GM23338 (cell line): ENCODE data around the gene ATP5PB. TPM values are rescaled to one million over a fixed set of nuclear protein-coding genes. Genes with fewer than 3 reads are reported as not detected.

ENCODE experiments used
- ATAC-seq: fragments of 200-7000 bp; cut with Tn5 transposase; 3 replicates; pipeline ENCODE4 v1.9.1; 2020
- DNase-seq: peaks from one replicate; pipeline ENCODE4 v3.0.0-alpha.2; 2015; ENCODE audit warnings: low spot score
- H2AFZ ChIP-seq: fragments of 200-600 bp; sonication (generic); 2 replicates; pipeline ENCODE4 v1.8.0; 2016; ENCODE audit warnings: antibody characterized with exemption, mild to moderate bottlenecking, moderate library complexity
- H3F3A ChIP-seq: fragments of 200-600 bp; sonication (generic); replicated peaks from 2 replicates; pipeline ENCODE4 v1.8.0; 2017; ENCODE audit warnings: antibody characterized with exemption, mixed run types, low read depth
- H3K27ac ChIP-seq: fragments of 200-600 bp; sonication (generic); 2 replicates; pipeline ENCODE4 v1.6.1; 2016; ENCODE audit warnings: low read depth
- H3K27me3 ChIP-seq: fragments of 200-600 bp; sonication (generic); 2 replicates; pipeline ENCODE4 v1.8.0; 2016; ENCODE audit warnings: mild to moderate bottlenecking, mixed run types, moderate library complexity; ENCODE audit not compliant: insufficient read depth
- H3K36me3 ChIP-seq: fragments of 200-600 bp; sonication (generic); 2 replicates; pipeline ENCODE4 v1.8.0; 2016; ENCODE audit warnings: mild to moderate bottlenecking; ENCODE audit not compliant: insufficient read depth
- H3K4me1 ChIP-seq: fragments of 200-600 bp; sonication (generic); 2 replicates; pipeline ENCODE4 v1.8.0; 2016; ENCODE audit warnings: mild to moderate bottlenecking, moderate library complexity; ENCODE audit not compliant: insufficient read depth
- H3K4me2 ChIP-seq: fragments of 200-600 bp; sonication (generic); 2 replicates; pipeline ENCODE4 v1.7.1; 2017; ENCODE audit warnings: mixed run types
- H3K4me3 ChIP-seq: fragments of 200-600 bp; sonication (generic); 2 replicates; pipeline ENCODE4 v1.6.1; 2016; ENCODE audit warnings: mixed run types
- H3K79me2 ChIP-seq: fragments of 200-600 bp; sonication (generic); replicated peaks from 2 replicates; pipeline ENCODE4 v1.8.0; 2017; ENCODE audit warnings: mild to moderate bottlenecking; ENCODE audit not compliant: insufficient read depth
- H3K9me2 ChIP-seq: fragments of 200-600 bp; sonication (generic); 2 replicates; pipeline ENCODE4 v1.8.0; 2017; ENCODE audit not compliant: insufficient read depth
- H4K20me1 ChIP-seq: fragments of 200-600 bp; sonication (generic); replicated peaks from 2 replicates; pipeline ENCODE4 v1.8.0; 2017; ENCODE audit warnings: mild to moderate bottlenecking; ENCODE audit not compliant: insufficient read depth
- H3K27ac Mint-ChIP-seq: 2 replicates; pipeline ENCODE4 v1.8.0; 2020; ENCODE audit warnings: inconsistent platforms, mild to moderate bottlenecking, moderate library complexity, mixed read lengths
- H3K27me3 Mint-ChIP-seq: 3 replicates; pipeline ENCODE4 v1.8.0; 2022; ENCODE audit warnings: low read depth, mild to moderate bottlenecking, moderate library complexity, mixed read lengths, inconsistent platforms; ENCODE audit not compliant: insufficient read depth, poor library complexity
- H3K36me3 Mint-ChIP-seq: 3 replicates; pipeline ENCODE4 v1.8.0; 2021; ENCODE audit warnings: low read depth, mild to moderate bottlenecking, inconsistent platforms, moderate library complexity, mixed read lengths
- H3K4me1 Mint-ChIP-seq: 3 replicates; pipeline ENCODE4 v1.8.0; 2020; ENCODE audit warnings: mild to moderate bottlenecking, inconsistent platforms, mixed read lengths
- H3K4me3 Mint-ChIP-seq: 3 replicates; pipeline ENCODE4 v1.8.0; 2021; ENCODE audit warnings: moderate library complexity, mild to moderate bottlenecking, inconsistent platforms, mixed read lengths
- H3K9me3 Mint-ChIP-seq: 3 replicates; pipeline ENCODE4 v1.8.0; 2020; ENCODE audit warnings: moderate library complexity, mild to moderate bottlenecking, inconsistent platforms, mixed read lengths
- ETS1 ChIP-seq: IDR thresholded peaks from 2 replicates; pipeline ENCODE4 v1.6.1; 2016; ENCODE audit warnings: antibody characterized with exemption
- EZH2 ChIP-seq: fragments of 200-600 bp; sonication (generic); IDR thresholded peaks from one replicate; pipeline ENCODE4 v1.8.0; 2017; ENCODE audit warnings: antibody characterized with exemption, mild to moderate bottlenecking, low read depth; ENCODE audit not compliant: unreplicated experiment
- EZH2phosphoT487 ChIP-seq: fragments of 200-600 bp; sonication (generic); IDR thresholded peaks from one replicate; pipeline ENCODE4 v1.8.1; 2018; ENCODE audit warnings: antibody characterized with exemption; ENCODE audit not compliant: unreplicated experiment
- JUNB ChIP-seq: IDR thresholded peaks from one replicate; pipeline ENCODE4 v1.6.1; 2016; ENCODE audit warnings: antibody characterized with exemption; ENCODE audit not compliant: unreplicated experiment
- POLR2AphosphoS5 ChIP-seq: IDR thresholded peaks from 2 replicates; pipeline ENCODE4 v1.6.1; 2016; ENCODE audit warnings: antibody characterized with exemption, low read depth
- STAT1 ChIP-seq: IDR thresholded peaks from one replicate; pipeline ENCODE4 v1.6.1; 2016; ENCODE audit warnings: antibody characterized with exemption; ENCODE audit not compliant: unreplicated experiment
- ZNF114 ChIP-seq: fragments of 250-450 bp; sonication (Bioruptor Pico); IDR thresholded peaks from 2 replicates; pipeline ENCODE4 v1.5.0; 2020; ENCODE audit warnings: mild to moderate bottlenecking, moderate library complexity
- ZNF331 ChIP-seq: fragments of 250-450 bp; sonication (Bioruptor Pico); IDR thresholded peaks from 2 replicates; pipeline ENCODE4 v1.5.0; 2020; ENCODE audit warnings: low read depth, mild to moderate bottlenecking, moderate library complexity
- polyA plus RNA-seq: library from polyadenylated mRNA; unstranded; fragments of >200 nt; fragmentation: Nextera tagmentation; extraction: Ambion mirVana; gene quantifications from 2 replicates; pipeline ENCODE4 v1.2.1, GENCODE V29; 2016
- total RNA-seq: library from RNA; depleted of rRNA; stranded (reverse); fragments of >200 nt; shearing (Covaris generic); gene quantifications from 2 replicates; pipeline ENCODE4 v1.2.3, GENCODE V29; 2014
- TF ChIP-seq, protein P1 (sequence below): IDR thresholded peaks from one replicate; pipeline ENCODE4 v1.6.1; 2018; ENCODE audit warnings: antibody characterized with exemption; ENCODE audit not compliant: unreplicated experiment

The ATP5PB gene
- total and polyA plus RNA-seq, 2 experiments from 2014 or later: 279 to 300 TPM

DNA sequence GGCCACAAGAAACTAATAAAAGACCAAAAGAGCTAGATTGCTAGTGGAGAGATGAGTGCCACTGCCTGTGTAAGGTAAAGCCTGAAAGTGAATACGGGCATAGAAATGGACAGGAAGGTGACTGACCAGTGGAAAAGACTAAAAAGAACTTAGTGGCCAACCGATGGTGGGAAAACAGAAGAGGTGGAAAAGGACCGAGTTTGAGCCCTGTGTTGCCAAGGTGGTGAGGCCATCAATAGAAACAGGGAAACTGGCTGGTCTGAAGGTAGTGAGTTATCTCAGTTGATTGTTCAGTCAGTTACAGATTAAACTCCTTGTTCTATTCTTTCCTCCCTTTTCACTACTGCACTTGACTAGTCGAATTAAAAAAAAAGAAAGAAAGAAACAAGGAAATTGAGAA lies 2.7 kb upstream of the ATP5PB start (continued):
- no peak for TF ChIP-seq ETS1
- no peak for TF ChIP-seq STAT1

DNA sequence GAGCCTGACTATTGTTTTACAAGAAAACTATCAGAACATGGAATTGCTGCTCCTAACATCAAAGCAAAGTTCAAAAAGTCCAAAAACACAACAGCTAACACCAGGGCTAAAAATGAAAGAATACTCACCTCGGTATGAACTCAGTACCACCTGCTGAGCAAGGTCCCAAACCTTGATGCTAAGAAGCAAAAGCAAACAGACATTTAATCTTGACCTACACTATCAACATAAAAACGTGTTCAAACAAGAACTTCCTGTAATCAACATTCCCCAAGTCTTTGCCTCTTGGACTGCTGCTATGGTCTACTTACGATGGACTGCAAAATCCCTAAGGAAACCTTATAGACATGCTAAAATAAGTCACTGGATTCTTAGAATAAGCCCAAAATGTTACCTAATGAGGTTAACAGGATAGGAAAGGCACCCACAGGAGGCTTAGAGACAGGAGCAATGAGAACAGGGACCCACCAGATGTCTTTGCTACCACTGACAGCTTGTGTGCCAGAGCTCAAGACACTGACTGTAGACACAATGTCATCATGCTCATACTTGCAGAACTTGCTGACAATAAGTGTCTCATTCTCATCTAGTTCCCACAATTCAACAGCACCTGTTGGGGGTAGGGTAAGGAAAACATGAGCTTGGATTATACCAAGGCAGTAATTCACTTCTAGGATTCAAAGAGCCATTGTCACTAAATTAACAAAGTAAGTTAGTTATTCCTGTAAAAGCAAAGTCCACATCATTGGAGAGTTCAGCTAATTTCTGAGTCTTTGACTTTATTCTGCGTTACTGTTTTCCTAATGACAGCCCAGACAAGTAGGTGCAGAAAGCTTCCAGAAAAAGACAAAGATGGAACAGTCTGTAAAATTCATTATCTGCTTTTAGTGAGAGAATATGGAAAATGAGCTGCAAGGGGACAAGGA lies 2.0 kb upstream of the ATP5PB start:
- H3K36me3 ChIP-seq: peaks cover 37% of the 10 kb centered on the region

GRCh38 chr1:111448482-111448917 lies 764 bp upstream of the ATP5PB start:
- peaks cover 49% of the 10 kb centered on the region for H3K36me3 Mint-ChIP-seq
- Histone ChIP-seq H3K79me2 (peaks cover 76% of the 10 kb centered on the region), H2AFZ (peak overlapping the region; percentile 49; the same call in 1 of the 2 replicates)
- TF ChIP-seq ZNF114 (CRISPR knock-in tag) (no peak), ETS1 (no peak), EZH2 (no peak), POLR2AphosphoS5 (no peak), ZNF331 (CRISPR knock-in tag) (no peak), EZH2phosphoT487 (no peak)
- TF ChIP-seq, protein P1, sequence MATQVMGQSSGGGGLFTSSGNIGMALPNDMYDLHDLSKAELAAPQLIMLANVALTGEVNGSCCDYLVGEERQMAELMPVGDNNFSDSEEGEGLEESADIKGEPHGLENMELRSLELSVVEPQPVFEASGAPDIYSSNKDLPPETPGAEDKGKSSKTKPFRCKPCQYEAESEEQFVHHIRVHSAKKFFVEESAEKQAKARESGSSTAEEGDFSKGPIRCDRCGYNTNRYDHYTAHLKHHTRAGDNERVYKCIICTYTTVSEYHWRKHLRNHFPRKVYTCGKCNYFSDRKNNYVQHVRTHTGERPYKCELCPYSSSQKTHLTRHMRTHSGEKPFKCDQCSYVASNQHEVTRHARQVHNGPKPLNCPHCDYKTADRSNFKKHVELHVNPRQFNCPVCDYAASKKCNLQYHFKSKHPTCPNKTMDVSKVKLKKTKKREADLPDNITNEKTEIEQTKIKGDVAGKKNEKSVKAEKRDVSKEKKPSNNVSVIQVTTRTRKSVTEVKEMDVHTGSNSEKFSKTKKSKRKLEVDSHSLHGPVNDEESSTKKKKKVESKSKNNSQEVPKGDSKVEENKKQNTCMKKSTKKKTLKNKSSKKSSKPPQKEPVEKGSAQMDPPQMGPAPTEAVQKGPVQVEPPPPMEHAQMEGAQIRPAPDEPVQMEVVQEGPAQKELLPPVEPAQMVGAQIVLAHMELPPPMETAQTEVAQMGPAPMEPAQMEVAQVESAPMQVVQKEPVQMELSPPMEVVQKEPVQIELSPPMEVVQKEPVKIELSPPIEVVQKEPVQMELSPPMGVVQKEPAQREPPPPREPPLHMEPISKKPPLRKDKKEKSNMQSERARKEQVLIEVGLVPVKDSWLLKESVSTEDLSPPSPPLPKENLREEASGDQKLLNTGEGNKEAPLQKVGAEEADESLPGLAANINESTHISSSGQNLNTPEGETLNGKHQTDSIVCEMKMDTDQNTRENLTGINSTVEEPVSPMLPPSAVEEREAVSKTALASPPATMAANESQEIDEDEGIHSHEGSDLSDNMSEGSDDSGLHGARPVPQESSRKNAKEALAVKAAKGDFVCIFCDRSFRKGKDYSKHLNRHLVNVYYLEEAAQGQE: no peak

More for the DNA sequence above, 2.0 kb upstream of the ATP5PB start:
- H3F3A ChIP-seq: no peaks in the 10 kb centered on the region
- peaks cover 59% of the 10 kb centered on the region for H3K36me3 Mint-ChIP-seq
- no peak overlapping the region for H3K27ac Mint-ChIP-seq
- H3K4me3 Mint-ChIP-seq: peak overlapping the region; percentile 100
- no peak overlapping the region for H3K27ac ChIP-seq
- H2AFZ ChIP-seq: no peak overlapping the region
- no peaks in the 10 kb centered on the region for H3K27me3 ChIP-seq
- peaks cover 7% of the 10 kb centered on the region; the same call in 1 of the 2 replicates for H3K4me1 ChIP-seq
- H4K20me1 ChIP-seq: peaks cover 33% of the 10 kb centered on the region
- peak overlapping the region; percentile 71 for H3K4me3 ChIP-seq
- no peaks in the 10 kb centered on the region for H3K9me3 Mint-ChIP-seq
- H3K79me2 ChIP-seq: peaks cover 65% of the 10 kb centered on the region
- ATAC-seq (no peak), DNase-seq (no peak)
- TF ChIP-seq JUNB: no peak
- peak overlapping the region; percentile 94 for H3K4me2 ChIP-seq
- peaks cover 9% of the 10 kb centered on the region for H3K27me3 Mint-ChIP-seq
- no peaks in the 10 kb centered on the region for H3K9me2 ChIP-seq
- peaks cover 18% of the 10 kb centered on the region for H3K4me1 Mint-ChIP-seq

More at GRCh38 chr1:111448482-111448917, 764 bp upstream of the ATP5PB start:
- DNase-seq (no peak), ATAC-seq (peak; percentile 17)
- Histone ChIP-seq H4K20me1 (peaks cover 22% of the 10 kb centered on the region), H3K27me3 (no peaks in the 10 kb centered on the region), H3F3A (no peaks in the 10 kb centered on the region), H3K4me1 (peaks cover 7% of the 10 kb centered on the region; the same call in 1 of the 2 replicates), H3K4me3 (peak overlapping the region; percentile 71), H3K4me2 (peak overlapping the region; percentile 94), H3K27ac (peak overlapping the region; percentile 35; the same call in 1 of the 2 replicates), H3K9me2 (no peaks in the 10 kb centered on the region), H3K36me3 (peaks cover 26% of the 10 kb centered on the region)
- peak overlapping the region; percentile 98 for H3K27ac Mint-ChIP-seq
- peaks cover 9% of the 10 kb centered on the region for H3K27me3 Mint-ChIP-seq
- peak overlapping the region; percentile 100 for H3K4me3 Mint-ChIP-seq
- H3K9me3 Mint-ChIP-seq: no peaks in the 10 kb centered on the region
- H3K4me1 Mint-ChIP-seq: peaks cover 18% of the 10 kb centered on the region
